Nephron (organoid): Measurements from ENCODE around the gene GPSM1.

Source experiments
- H3K27ac Mint-ChIP-seq, 3 experiments: 2 replicates each; pipeline ENCODE4 v1.8.0; 2020; ENCODE audit warnings: mixed read lengths in 3 of 3, mild to moderate bottlenecking in 2 of 3, moderate library complexity in 1 of 3
- H3K27me3 Mint-ChIP-seq: 2 replicates; pipeline ENCODE4 v1.8.0; 2021; ENCODE audit warnings: low read depth, mild to moderate bottlenecking, moderate library complexity, mixed read lengths
- H3K36me3 Mint-ChIP-seq: 2 replicates; pipeline ENCODE4 v1.8.0; 2020; ENCODE audit warnings: low read depth, mixed read lengths
- H3K4me1 Mint-ChIP-seq: 2 replicates; pipeline ENCODE4 v1.8.0; 2020; ENCODE audit warnings: mixed read lengths
- H3K4me3 Mint-ChIP-seq, 3 experiments: 2 replicates each; pipeline ENCODE4 v1.8.0; 2020; ENCODE audit warnings: mild to moderate bottlenecking in 3 of 3, mixed read lengths in 3 of 3, moderate library complexity in 2 of 3
- H3K9me3 Mint-ChIP-seq: 2 replicates; pipeline ENCODE4 v1.8.0; 2020; ENCODE audit warnings: mixed read lengths
- CTCF ChIP-seq, 3 experiments: fragments of 200-600 bp; sonication (generic); IDR thresholded peaks; one replicate each; pipeline ENCODE4 v1.5.0; 2021; ENCODE audit warnings: antibody characterized with exemption in 3 of 3; ENCODE audit not compliant: unreplicated experiment in 3 of 3

GPSM1 gene

GRCh38 chr9:136309101-136309801, 18.1 kb upstream of the GPSM1 start:
- no peaks in the 10 kb centered on the region for H3K9me3 Mint-ChIP-seq
- H3K4me1 Mint-ChIP-seq, result no peaks in the 10 kb centered on the region
- no peak overlapping the region for H3K27ac Mint-ChIP-seq
- no peak overlapping the region for H3K4me3 Mint-ChIP-seq
- H3K27me3 Mint-ChIP-seq, result no peaks in the 10 kb centered on the region
- no peaks in the 10 kb centered on the region for H3K36me3 Mint-ChIP-seq
- TF ChIP-seq CTCF (IDR thresholded peaks at IDR 0.05; ENCODE audit: unreplicated experiment in 3 of 3), result no peak

- H3K4me3 Mint-ChIP-seq, result no peak overlapping the region
- H3K27ac Mint-ChIP-seq, result no peak overlapping the region
- no peaks in the 10 kb centered on the region for H3K27me3 Mint-ChIP-seq
- TF ChIP-seq CTCF (IDR thresholded peaks at IDR 0.05; ENCODE audit: unreplicated experiment in 3 of 3), result no peak
- H3K4me1 Mint-ChIP-seq, result no peaks in the 10 kb centered on the region
- no peaks in the 10 kb centered on the region for H3K36me3 Mint-ChIP-seq
- peaks cover 5% of the 10 kb centered on the region for H3K9me3 Mint-ChIP-seq
Observed at GRCh38 chr9:136309806-136310220, 17.5 kb upstream of the GPSM1 start.

GRCh38 chr9:136310273-136311030, 16.9 kb upstream of the GPSM1 start:
- Mint-ChIP-seq H3K27me3 (no peaks in the 10 kb centered on the region), H3K4me1 (no peaks in the 10 kb centered on the region), H3K9me3 (peaks cover 10% of the 10 kb centered on the region), H3K4me3 (no peak overlapping the region), H3K36me3 (no peaks in the 10 kb centered on the region), H3K27ac (no peak overlapping the region)
- TF ChIP-seq CTCF (IDR thresholded peaks at IDR 0.05; ENCODE audit: unreplicated experiment in 3 of 3), result no peak

GRCh38 chr9:136311051-136312008, 16.0 kb upstream of the GPSM1 start:
- no peak for TF ChIP-seq CTCF (IDR thresholded peaks at IDR 0.05; ENCODE audit: unreplicated experiment in 3 of 3)
- Mint-ChIP-seq H3K27ac (no peak overlapping the region), H3K4me1 (no peaks in the 10 kb centered on the region), H3K4me3 (no peak overlapping the region), H3K27me3 (peaks cover 4% of the 10 kb centered on the region), H3K36me3 (peaks cover 3% of the 10 kb centered on the region), H3K9me3 (peaks cover 15% of the 10 kb centered on the region)

- no peak overlapping the region for H3K4me3 Mint-ChIP-seq
- no peak for TF ChIP-seq CTCF (IDR thresholded peaks at IDR 0.05; ENCODE audit: unreplicated experiment in 3 of 3)
Observed at GRCh38 chr9:136312009-136312375, 15.3 kb upstream of the GPSM1 start.

More at GRCh38 chr9:136312009-136312375, 15.3 kb upstream of the GPSM1 start:
- peaks cover 19% of the 10 kb centered on the region for H3K9me3 Mint-ChIP-seq
- H3K27me3 Mint-ChIP-seq, result peaks cover 6% of the 10 kb centered on the region
- no peak overlapping the region for H3K27ac Mint-ChIP-seq
- no peaks in the 10 kb centered on the region for H3K4me1 Mint-ChIP-seq
- peaks cover 5% of the 10 kb centered on the region for H3K36me3 Mint-ChIP-seq
